GM18520 (cell line): Measurements from ENCODE around the gene CACNA1G.
A peak's percentile ranks its signal among the peaks of the same experiment; 100 is the strongest.

ENCODE experiments used
- ATAC-seq: cut with Tn5 transposase; IDR thresholded peaks from one replicate; pipeline ENCODE4 v1.9.1; 2021; ENCODE audit not compliant: unreplicated experiment

Gene CACNA1G

GRCh38 chr17:50547035-50547735 is 13.3 kb upstream of the CACNA1G start, which contains the start of gene SPATA20:
Gene SPATA20, plus strand, starts transcription at chr17:50547174. Its CDS starts 35 bp downstream, at chr17:50547209.
- ATAC-seq = peak; percentile 82

GRCh38 chr17:50547736-50548083 is 12.8 kb upstream of the CACNA1G start:
- no peak for ATAC-seq

- ATAC-seq = no peak
These were observed 11.7 kb upstream of the CACNA1G start for GRCh38 chr17:50548831-50549230.

- ATAC-seq = no peak
These were observed 11.1 kb upstream of the CACNA1G start for GRCh38 chr17:50549256-50549941.

- no peak for ATAC-seq
These were observed 10.5 kb upstream of the CACNA1G start for GRCh38 chr17:50549969-50550368.

GRCh38 chr17:50550661-50551432 is 9.7 kb upstream of the CACNA1G start:
- ATAC-seq = no peak

- no peak for ATAC-seq
These were observed 9.1 kb upstream of the CACNA1G start for GRCh38 chr17:50551433-50551815.

GRCh38 chr17:50551884-50552283 is 8.6 kb upstream of the CACNA1G start:
- no peak for ATAC-seq

GRCh38 chr17:50554201-50554600 is 6.3 kb upstream of the CACNA1G start:
- no peak for ATAC-seq

- ATAC-seq = no peak
These were observed 3.7 kb upstream of the CACNA1G start for GRCh38 chr17:50556803-50557202.

- no peak for ATAC-seq
These were observed 2.9 kb upstream of the CACNA1G start for GRCh38 chr17:50557630-50558029.

- no peak for ATAC-seq
These were observed 2.4 kb upstream of the CACNA1G start for GRCh38 chr17:50558091-50558490.

GRCh38 chr17:50558581-50558940 is 2.0 kb upstream of the CACNA1G start:
- ATAC-seq = no peak

- ATAC-seq = no peak
These were observed 1.4 kb upstream of the CACNA1G start for GRCh38 chr17:50558941-50559614.

GRCh38 chr17:50559674-50560184 is 786 bp upstream of the CACNA1G start:
- no peak for ATAC-seq

GRCh38 chr17:50560931-50561745 is 623 bp downstream of the CACNA1G start:
- peak; percentile 19 for ATAC-seq

- ATAC-seq = no peak
These were observed 1.2 kb downstream of the CACNA1G start for GRCh38 chr17:50561746-50562141.

- no peak for ATAC-seq
These were observed 2.0 kb downstream of the CACNA1G start for GRCh38 chr17:50562242-50563091.

GRCh38 chr17:50563092-50563511 is 2.6 kb downstream of the CACNA1G start:
- ATAC-seq = no peak
